Immature natural killer cell (primary cell): ENCODE measurements around the gene LRMDA. TPM values are rescaled to one million over a fixed set of nuclear protein-coding genes. Genes with fewer than 3 reads are reported as not detected.

Experiments
- DNase-seq, 3 donors: peaks; one replicate each; pipeline ENCODE4 v3.0.0; 2022; ENCODE audit warnings: mixed read lengths in 1 of 3
- H3K27ac Mint-ChIP-seq, 6 donors: one replicate each; pipeline ENCODE4 v1.8.0; 2020; ENCODE audit warnings: mixed read lengths in 6 of 6, mild to moderate bottlenecking in 5 of 6, inconsistent platforms in 4 of 6, moderate library complexity in 3 of 6
- H3K27me3 Mint-ChIP-seq, 3 donors: one replicate each; pipeline ENCODE4 v1.8.0; 2020 to 2021; ENCODE audit warnings: low read depth in 3 of 3, mild to moderate bottlenecking in 3 of 3, mixed read lengths in 3 of 3, moderate library complexity in 3 of 3, inconsistent platforms in 1 of 3
- H3K36me3 Mint-ChIP-seq, 3 donors: one replicate each; pipeline ENCODE4 v1.8.0; 2020; ENCODE audit warnings: mixed read lengths in 3 of 3, inconsistent platforms in 2 of 3, mild to moderate bottlenecking in 2 of 3
- H3K4me1 Mint-ChIP-seq, 2 donors: one replicate each; pipeline ENCODE4 v1.8.0; 2020; ENCODE audit warnings: inconsistent platforms in 2 of 2, mild to moderate bottlenecking in 2 of 2, mixed read lengths in 2 of 2, moderate library complexity in 1 of 2
- H3K4me3 Mint-ChIP-seq, 5 donors: one replicate each; pipeline ENCODE4 v1.8.0; 2020; ENCODE audit warnings: mild to moderate bottlenecking in 5 of 5, mixed read lengths in 5 of 5, inconsistent platforms in 3 of 5, moderate library complexity in 3 of 5
- H3K9me3 Mint-ChIP-seq, 6 donors: one replicate each; pipeline ENCODE4 v1.8.0; 2020; ENCODE audit warnings: mild to moderate bottlenecking in 6 of 6, mixed read lengths in 6 of 6, inconsistent platforms in 4 of 6, moderate library complexity in 3 of 6
- polyA plus RNA-seq, 3 donors: library from polyadenylated mRNA; unstranded; fragments of 300-500 nt; fragmentation: Illumina TruSeq; gene quantifications; one replicate each; pipeline ENCODE4 v1.2.3, GENCODE V29; 2021

Gene LRMDA
- polyA plus RNA-seq, 3 donors from 2014 or later: 1.7 to 14.2 (median 2.3) TPM

DNA sequence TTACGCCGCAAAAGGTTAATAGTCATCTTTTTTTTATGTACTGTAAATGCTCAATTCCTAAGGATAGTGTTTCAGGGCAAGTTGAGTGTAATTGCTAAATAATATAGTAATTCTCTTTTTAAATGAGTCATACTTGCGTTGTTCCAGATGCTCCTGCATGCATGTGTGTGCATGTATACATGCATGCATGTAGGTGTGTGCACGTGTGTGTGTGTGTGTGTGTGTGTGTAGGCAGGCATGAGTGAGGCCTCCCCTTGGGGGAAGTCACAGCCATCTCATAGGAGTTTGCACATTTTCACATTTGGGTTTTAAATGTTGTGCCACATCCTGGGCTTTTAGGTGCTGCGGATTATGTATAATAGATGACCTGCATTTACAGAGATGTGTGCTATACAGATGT, 1110.4 kb downstream of the LRMDA start:
- no peaks in the 10 kb centered on the region for H3K36me3 Mint-ChIP-seq
- no peak overlapping the region for H3K4me3 Mint-ChIP-seq
- H3K4me1 Mint-ChIP-seq: no peaks in the 10 kb centered on the region
- H3K27ac Mint-ChIP-seq: no peak overlapping the region
- H3K9me3 Mint-ChIP-seq: peaks cover 0 to 1% (median 0%) of the 10 kb centered on the region in 6 donors
- no peak for DNase-seq
- H3K27me3 Mint-ChIP-seq: peaks cover 0 to 3% (median 2%) of the 10 kb centered on the region in 3 donors

- DNase-seq: no peak
- Mint-ChIP-seq H3K9me3 (peaks cover 0 to 1% (median 0%) of the 10 kb centered on the region in 6 donors), H3K4me1 (no peaks in the 10 kb centered on the region), H3K36me3 (no peaks in the 10 kb centered on the region), H3K27ac (no peak overlapping the region), H3K4me3 (no peak overlapping the region), H3K27me3 (peaks cover 0 to 3% (median 2%) of the 10 kb centered on the region in 3 donors)
These were observed 1111.0 kb downstream of the LRMDA start for GRCh38 chr10:76542307-76542930.

DNA sequence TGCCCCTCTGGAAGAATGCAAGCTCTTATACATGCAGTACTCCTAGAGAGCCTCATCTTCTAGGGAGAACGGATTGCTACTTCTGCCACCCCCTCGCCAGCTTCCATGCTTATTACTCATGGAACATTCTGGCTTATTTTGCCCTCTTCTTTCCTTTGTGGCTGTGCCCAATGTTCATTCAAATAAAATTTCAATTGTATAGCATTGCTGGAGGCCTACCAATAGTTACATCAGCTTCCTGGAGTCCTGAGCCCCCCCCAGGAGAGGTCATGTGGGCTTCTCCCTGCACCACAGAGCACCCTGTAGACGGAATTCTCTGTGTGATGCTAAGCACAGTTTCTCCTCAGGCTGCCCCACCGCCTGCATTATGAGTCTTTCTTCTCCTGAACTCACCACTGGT, 1112.2 kb downstream of the LRMDA start:
- DNase-seq: no peak
- Mint-ChIP-seq H3K4me3 (no peak overlapping the region), H3K36me3 (no peaks in the 10 kb centered on the region), H3K4me1 (no peaks in the 10 kb centered on the region), H3K27ac (no peak overlapping the region), H3K27me3 (peaks cover 0 to 3% (median 2%) of the 10 kb centered on the region in 3 donors), H3K9me3 (peaks cover 0 to 1% (median 0%) of the 10 kb centered on the region in 6 donors)

DNA sequence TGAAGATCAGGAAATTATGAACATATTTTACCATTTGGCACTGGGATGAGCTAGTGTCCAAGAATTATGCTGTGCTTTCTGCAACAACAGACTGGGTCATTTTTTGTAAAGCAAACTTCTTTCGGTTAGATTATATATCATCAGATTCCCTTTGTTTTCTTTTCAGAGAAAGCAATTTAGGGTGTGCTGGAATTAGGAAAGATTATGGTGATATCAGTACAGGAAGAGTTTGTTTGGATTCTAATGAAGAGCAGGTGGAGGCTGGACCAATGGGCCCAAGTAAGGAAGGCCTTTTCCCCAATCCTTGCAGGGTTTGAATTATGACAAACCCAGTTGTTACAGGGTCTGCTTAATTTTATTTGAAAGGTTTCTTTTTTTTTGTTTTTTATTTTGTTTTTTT, 1113.4 kb downstream of the LRMDA start:
- Mint-ChIP-seq H3K27ac (no peak overlapping the region), H3K9me3 (no peaks in the 10 kb centered on the region), H3K36me3 (no peaks in the 10 kb centered on the region), H3K4me3 (no peak overlapping the region), H3K4me1 (peaks cover 0 to 5% of the 10 kb centered on the region in 2 donors), H3K27me3 (peaks cover 2 to 4% (median 3%) of the 10 kb centered on the region in 3 donors)
- DNase-seq: no peak

GRCh38 chr10:76546411-76546810, 1115.0 kb downstream of the LRMDA start:
- Mint-ChIP-seq H3K4me1 (peaks cover 0 to 22% of the 10 kb centered on the region in 2 donors), H3K27ac (no peak overlapping the region), H3K27me3 (peaks cover 2 to 4% (median 2%) of the 10 kb centered on the region in 3 donors), H3K36me3 (no peaks in the 10 kb centered on the region), H3K4me3 (no peak overlapping the region), H3K9me3 (no peaks in the 10 kb centered on the region)
- no peak for DNase-seq

DNA sequence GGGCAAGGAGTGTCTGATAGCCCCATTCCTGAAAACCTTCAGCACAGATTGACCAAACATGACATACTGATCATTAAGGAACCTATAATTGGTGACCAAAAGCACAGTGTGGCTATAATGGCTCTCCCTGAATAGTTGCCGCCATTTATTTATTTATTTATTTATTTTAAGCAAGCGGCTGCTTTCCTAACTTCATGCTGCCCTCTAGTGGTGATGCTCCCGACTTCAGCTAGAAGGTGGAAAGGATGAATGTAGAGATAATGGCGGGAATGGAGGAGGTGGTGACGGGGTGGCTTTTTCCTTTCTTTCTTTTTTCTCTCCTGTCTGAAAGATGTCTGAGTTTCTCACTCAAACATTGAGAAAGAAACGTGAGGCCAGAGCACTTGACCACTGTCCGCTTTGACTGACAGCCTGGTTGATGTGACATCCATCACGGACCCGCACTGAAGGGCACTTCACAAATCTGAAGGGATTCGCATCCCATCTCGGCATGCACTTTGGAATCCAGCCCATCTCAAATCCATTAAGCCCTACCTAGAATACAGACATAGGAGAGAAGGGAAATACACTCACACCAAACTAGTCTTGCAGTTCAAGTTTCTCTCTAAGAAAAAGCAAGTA, 1116.0 kb downstream of the LRMDA start:
- no peak overlapping the region for H3K27ac Mint-ChIP-seq

DNA sequence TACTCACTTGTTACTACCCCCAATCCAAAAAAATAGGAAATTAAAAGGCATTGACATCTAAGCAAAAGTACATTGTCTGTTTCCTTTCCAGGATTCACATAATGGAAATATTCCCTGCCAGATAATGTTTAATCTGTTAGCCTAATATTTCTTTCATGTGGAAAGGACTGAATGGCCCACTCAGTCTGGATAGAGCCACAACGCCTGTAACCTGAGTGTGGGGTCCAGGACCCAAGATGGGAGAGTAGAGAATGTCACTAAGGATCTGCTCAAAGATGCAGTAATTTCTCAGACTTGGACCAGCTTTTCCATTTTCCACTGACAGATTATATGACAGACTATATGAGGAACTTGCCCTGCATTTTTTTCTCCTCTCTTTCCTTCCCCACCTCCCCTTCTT, 1117.3 kb downstream of the LRMDA start:
- Mint-ChIP-seq H3K4me1 (peaks cover 0 to 25% of the 10 kb centered on the region in 2 donors), H3K27me3 (peaks cover 0 to 4% (median 2%) of the 10 kb centered on the region in 3 donors), H3K36me3 (no peaks in the 10 kb centered on the region), H3K4me3 (no peak overlapping the region), H3K27ac (no peak overlapping the region), H3K9me3 (no peaks in the 10 kb centered on the region)
- DNase-seq: no peak

More for the DNA sequence above, 1116.0 kb downstream of the LRMDA start:
- Mint-ChIP-seq H3K36me3 (no peaks in the 10 kb centered on the region), H3K27me3 (peaks cover 0 to 4% (median 2%) of the 10 kb centered on the region in 3 donors), H3K4me1 (peaks cover 0 to 25% of the 10 kb centered on the region in 2 donors), H3K9me3 (no peaks in the 10 kb centered on the region), H3K4me3 (no peak overlapping the region)
- DNase-seq: peak; percentile 24 to 34 (median 24)

- H3K4me1 Mint-ChIP-seq: peaks cover 0 to 25% of the 10 kb centered on the region in 2 donors
- no peaks in the 10 kb centered on the region for H3K9me3 Mint-ChIP-seq
- no peaks in the 10 kb centered on the region for H3K36me3 Mint-ChIP-seq
- H3K4me3 Mint-ChIP-seq: no peak overlapping the region
- no peak for DNase-seq
- H3K27ac Mint-ChIP-seq: no peak overlapping the region
- peaks cover 0 to 4% (median 2%) of the 10 kb centered on the region in 3 donors for H3K27me3 Mint-ChIP-seq
These were observed 1117.7 kb downstream of the LRMDA start for GRCh38 chr10:76549171-76549570.

DNA sequence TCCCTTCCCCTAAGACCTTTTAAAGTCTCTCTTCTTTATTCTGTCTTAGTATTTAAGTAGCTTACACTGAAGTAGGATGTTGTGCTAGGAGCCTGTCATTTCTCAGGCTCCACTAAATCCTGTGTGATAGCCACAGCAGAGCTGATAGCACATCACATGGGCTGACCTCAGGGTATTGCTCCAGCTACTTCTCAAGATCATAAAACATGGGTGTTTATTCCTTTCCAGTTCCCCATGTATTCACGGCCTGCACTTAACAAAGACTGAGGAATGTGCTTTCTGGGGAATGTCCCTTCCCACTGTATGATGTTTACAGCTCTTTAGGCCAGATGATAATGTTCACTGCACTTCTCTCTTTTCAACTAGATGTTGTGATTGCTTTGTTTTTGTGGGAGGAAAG, 1119.4 kb downstream of the LRMDA start:
- Mint-ChIP-seq H3K27me3 (peaks cover 0 to 5% (median 2%) of the 10 kb centered on the region in 3 donors), H3K4me3 (peak overlapping the region in 3 of 5 donors; percentile 39 to 55 (median 42)), H3K27ac (peak overlapping the region in 4 of 6 donors; percentile 11 to 80 (median 28)), H3K9me3 (peaks cover 0 to 2% (median 0%) of the 10 kb centered on the region in 6 donors), H3K4me1 (peaks cover 0 to 33% of the 10 kb centered on the region in 2 donors), H3K36me3 (no peaks in the 10 kb centered on the region)
- peak; percentile 0 to 24 (median 18) for DNase-seq

DNA sequence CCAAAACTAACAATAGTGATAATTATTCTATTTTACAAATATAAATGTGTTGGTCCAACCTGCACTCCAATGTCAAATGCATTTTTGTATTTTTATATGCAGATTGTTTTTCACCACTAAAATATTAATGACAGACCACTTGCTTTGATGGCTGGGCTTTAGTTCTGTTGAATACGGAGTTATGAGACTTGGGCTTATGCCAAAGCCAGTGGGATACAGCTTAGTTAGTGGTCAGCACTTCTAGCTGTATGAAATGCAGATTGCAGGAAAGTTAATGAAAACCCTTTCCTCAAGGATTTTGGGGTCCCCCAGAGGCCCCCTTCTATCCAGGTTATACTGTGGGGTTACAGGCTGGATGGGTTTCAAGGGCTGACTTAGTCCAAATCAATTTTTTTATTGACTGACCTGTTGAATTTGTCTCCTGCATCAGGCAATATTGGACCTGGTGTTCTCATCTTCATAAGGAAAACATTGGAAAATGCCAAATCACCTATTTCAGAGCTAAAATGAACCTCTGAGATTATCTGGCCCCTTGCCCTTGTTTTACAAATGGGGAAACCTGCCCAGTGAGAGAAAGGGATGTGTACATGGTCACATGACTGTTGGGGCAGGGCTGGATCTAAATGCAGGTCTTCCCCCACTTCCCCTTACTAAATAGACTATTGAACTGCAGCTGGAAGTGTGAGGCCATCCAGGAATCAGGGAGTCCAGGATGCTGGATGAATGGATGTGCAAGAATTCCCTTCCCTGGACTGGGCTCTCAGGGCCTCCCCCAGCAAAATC, 1120.9 kb downstream of the LRMDA start:
- Mint-ChIP-seq H3K4me3 (no peak overlapping the region), H3K9me3 (peaks cover 0 to 2% (median 0%) of the 10 kb centered on the region in 6 donors), H3K4me1 (peaks cover 0 to 35% of the 10 kb centered on the region in 2 donors), H3K36me3 (no peaks in the 10 kb centered on the region), H3K27ac (no peak overlapping the region), H3K27me3 (peaks cover 0 to 5% (median 2%) of the 10 kb centered on the region in 3 donors)
- DNase-seq: no peak

GRCh38 chr10:76553263-76554032, 1122.0 kb downstream of the LRMDA start:
- H3K4me3 Mint-ChIP-seq: no peak overlapping the region
- DNase-seq: no peak
- H3K27ac Mint-ChIP-seq: no peak overlapping the region
- no peaks in the 10 kb centered on the region for H3K36me3 Mint-ChIP-seq
- peaks cover 0 to 35% of the 10 kb centered on the region in 2 donors for H3K4me1 Mint-ChIP-seq
- H3K9me3 Mint-ChIP-seq: peaks cover 0 to 2% (median 0%) of the 10 kb centered on the region in 6 donors
- peaks cover 0 to 5% (median 2%) of the 10 kb centered on the region in 3 donors for H3K27me3 Mint-ChIP-seq

- no peak for DNase-seq
- peaks cover 0 to 2% (median 0%) of the 10 kb centered on the region in 6 donors for H3K9me3 Mint-ChIP-seq
- H3K36me3 Mint-ChIP-seq: no peaks in the 10 kb centered on the region
- H3K27me3 Mint-ChIP-seq: peaks cover 0 to 4% (median 2%) of the 10 kb centered on the region in 3 donors
- no peak overlapping the region for H3K4me3 Mint-ChIP-seq
- peaks cover 0 to 35% of the 10 kb centered on the region in 2 donors for H3K4me1 Mint-ChIP-seq
- no peak overlapping the region for H3K27ac Mint-ChIP-seq
These were observed 1122.6 kb downstream of the LRMDA start for GRCh38 chr10:76554033-76554408.

DNA sequence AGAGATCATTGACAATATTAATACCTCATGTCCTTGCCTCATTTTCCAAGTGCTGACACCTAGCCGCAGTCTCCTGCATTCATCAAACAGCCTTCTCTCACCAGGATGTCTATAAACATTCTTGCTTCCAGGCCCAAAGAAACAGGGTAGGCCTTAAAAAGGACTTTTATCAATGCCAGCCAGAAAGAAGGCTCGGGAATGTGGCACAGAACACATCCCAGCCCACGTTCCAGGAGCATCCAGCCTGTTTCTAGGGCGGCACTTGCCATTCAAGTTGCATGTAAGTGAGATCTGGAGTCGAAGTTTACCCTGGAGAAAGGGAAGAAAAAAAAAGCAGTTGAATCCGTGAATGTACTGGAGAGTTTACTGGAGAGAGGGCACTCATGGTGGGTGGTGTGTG, 1123.1 kb downstream of the LRMDA start:
- H3K27me3 Mint-ChIP-seq: peaks cover 0 to 2% (median 2%) of the 10 kb centered on the region in 3 donors
- no peak overlapping the region for H3K4me3 Mint-ChIP-seq
- H3K27ac Mint-ChIP-seq: no peak overlapping the region
- H3K4me1 Mint-ChIP-seq: peaks cover 0 to 33% of the 10 kb centered on the region in 2 donors
- no peaks in the 10 kb centered on the region for H3K36me3 Mint-ChIP-seq
- no peak for DNase-seq
- peaks cover 0 to 2% (median 0%) of the 10 kb centered on the region in 6 donors for H3K9me3 Mint-ChIP-seq
